ENCODE results near the gene VSIG10L. TPM values are rescaled to one million over a fixed set of nuclear protein-coding genes. Genes with fewer than 3 reads are reported as not detected.

VSIG10L gene
- total and polyA plus RNA-seq, 7 donors: 0.35 to 2.3 (median 0.79) TPM

GRCh38 chr19:51367255-51367564 is 25.3 kb upstream of the VSIG10L start:
- H3K4me1 ChIP-seq: peaks cover 18% of the 10 kb centered on the region
- H3K9me3 ChIP-seq: no peaks in the 10 kb centered on the region
- H3K27ac ChIP-seq: peak overlapping the region; percentile 89
- no peak for DNase-seq
- peak overlapping the region; percentile 78 for H3K4me3 ChIP-seq
- ATAC-seq: peak in 1 of 4 donors; percentile 0
- WGBS, 3 donors: 0 to 2% (median 1%) methylated on average over 12 to 15 of the region's 15 CpGs
- intact Hi-C loops (cut with DNase I): no loop called here
- H3K36me3 ChIP-seq (ENCODE audit: insufficient read depth in 1 of 2, low read depth in 1 of 2): no peaks in the 10 kb centered on the region
- TF ChIP-seq, protein P1, sequence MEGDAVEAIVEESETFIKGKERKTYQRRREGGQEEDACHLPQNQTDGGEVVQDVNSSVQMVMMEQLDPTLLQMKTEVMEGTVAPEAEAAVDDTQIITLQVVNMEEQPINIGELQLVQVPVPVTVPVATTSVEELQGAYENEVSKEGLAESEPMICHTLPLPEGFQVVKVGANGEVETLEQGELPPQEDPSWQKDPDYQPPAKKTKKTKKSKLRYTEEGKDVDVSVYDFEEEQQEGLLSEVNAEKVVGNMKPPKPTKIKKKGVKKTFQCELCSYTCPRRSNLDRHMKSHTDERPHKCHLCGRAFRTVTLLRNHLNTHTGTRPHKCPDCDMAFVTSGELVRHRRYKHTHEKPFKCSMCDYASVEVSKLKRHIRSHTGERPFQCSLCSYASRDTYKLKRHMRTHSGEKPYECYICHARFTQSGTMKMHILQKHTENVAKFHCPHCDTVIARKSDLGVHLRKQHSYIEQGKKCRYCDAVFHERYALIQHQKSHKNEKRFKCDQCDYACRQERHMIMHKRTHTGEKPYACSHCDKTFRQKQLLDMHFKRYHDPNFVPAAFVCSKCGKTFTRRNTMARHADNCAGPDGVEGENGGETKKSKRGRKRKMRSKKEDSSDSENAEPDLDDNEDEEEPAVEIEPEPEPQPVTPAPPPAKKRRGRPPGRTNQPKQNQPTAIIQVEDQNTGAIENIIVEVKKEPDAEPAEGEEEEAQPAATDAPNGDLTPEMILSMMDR (IDR thresholded peaks at IDR 0.05): no peak
- no peaks in the 10 kb centered on the region for H3K27me3 ChIP-seq (ENCODE audit: insufficient read depth in 3 of 3, low read length in 2 of 3)

GRCh38 chr19:51366389-51367254 is 24.7 kb upstream of the VSIG10L start:
- peak overlapping the region; percentile 89 for H3K27ac ChIP-seq
- intact Hi-C loops (cut with DNase I): no loop called here
- H3K27me3 ChIP-seq (ENCODE audit: insufficient read depth in 3 of 3, low read length in 2 of 3): no peaks in the 10 kb centered on the region
- peak; percentile 98 to 99 for DNase-seq
- no peaks in the 10 kb centered on the region for H3K9me3 ChIP-seq
- no peaks in the 10 kb centered on the region for H3K36me3 ChIP-seq (ENCODE audit: insufficient read depth in 1 of 2, low read depth in 1 of 2)
- H3K4me1 ChIP-seq: peaks cover 18% of the 10 kb centered on the region
- WGBS, 3 donors: 0 to 1% (median 1%) methylated on average over 48 to 54 of the region's 54 CpGs
- H3K4me3 ChIP-seq: peak overlapping the region; percentile 78
- ATAC-seq: peak; percentile 84 to 87 (median 86)
- TF ChIP-seq, protein P1 (IDR thresholded peaks at IDR 0.05): no peak

GRCh38 chr19:51365965-51366388 is 24.0 kb upstream of the VSIG10L start, which contains the start of gene ETFB:
Gene ETFB, minus strand, starts transcription at chr19:51366388. Its CDS starts 62 bp downstream, at chr19:51366326.
- peaks cover 18% of the 10 kb centered on the region for H3K4me1 ChIP-seq
- H3K27me3 ChIP-seq (ENCODE audit: insufficient read depth in 3 of 3, low read length in 2 of 3): no peaks in the 10 kb centered on the region
- H3K36me3 ChIP-seq (ENCODE audit: insufficient read depth in 1 of 2, low read depth in 1 of 2): no peaks in the 10 kb centered on the region
- peak within 1 kb of the TSS; percentile 78 for H3K4me3 ChIP-seq
- no peak for DNase-seq
- peak within 1 kb of the TSS; percentile 89 for H3K27ac ChIP-seq
- no peaks in the 10 kb centered on the region for H3K9me3 ChIP-seq
- WGBS, 3 donors: 0% methylated on average over 24 to 27 of the region's 27 CpGs
- TF ChIP-seq, protein P1 (IDR thresholded peaks at IDR 0.05): no peak
- ATAC-seq: no peak
- intact Hi-C loops (cut with DNase I): no loop called here

- ATAC-seq: peak in 3 of 4 donors; percentile 26 to 49 (median 26)
- peaks cover 18% of the 10 kb centered on the region for H3K4me1 ChIP-seq
- intact Hi-C loops (cut with DNase I): no loop called here
- peak overlapping the region; percentile 78 for H3K4me3 ChIP-seq
- H3K36me3 ChIP-seq (ENCODE audit: insufficient read depth in 1 of 2, low read depth in 1 of 2): no peaks in the 10 kb centered on the region
- no peaks in the 10 kb centered on the region for H3K9me3 ChIP-seq
- no peaks in the 10 kb centered on the region for H3K27me3 ChIP-seq (ENCODE audit: insufficient read depth in 3 of 3, low read length in 2 of 3)
- peak overlapping the region; percentile 89 for H3K27ac ChIP-seq
- TF ChIP-seq, protein P1 (IDR thresholded peaks at IDR 0.05): no peak
- WGBS, 3 donors: 10 to 13% (median 10%) methylated on average over 10 of the region's 10 CpGs
- DNase-seq: peak; percentile 39 to 57
These were observed 23.4 kb upstream of the VSIG10L start for GRCh38 chr19:51365211-51365964.
